Brain pericyte (primary cell): Measurements from ENCODE around the gene LTB4R2.
"Not testable (repeated sequence)": the region's sequence is repeated elsewhere in the genome, so short reads cannot be mapped to it uniquely, and the experiment has no call there.

Experiments
- DNase-seq: peaks from one replicate; pipeline ENCODE4 v3.0.0-alpha.2; 2012; ENCODE audit warnings: low read depth, low spot score

Gene LTB4R2

GRCh38 chr14:24317141-24317928 lies 7.4 kb downstream of the LTB4R2 start:
- no peak for DNase-seq

GRCh38 chr14:24321212-24321975 lies 11.5 kb downstream of the LTB4R2 start:
- DNase-seq, result no peak

- DNase-seq, result no peak
Observed at GRCh38 chr14:24322672-24323071, 12.7 kb downstream of the LTB4R2 start.

GRCh38 chr14:24323341-24323740 lies 13.4 kb downstream of the LTB4R2 start:
- no peak for DNase-seq

GRCh38 chr14:24324024-24324423 lies 14.1 kb downstream of the LTB4R2 start:
- DNase-seq, result no peak

GRCh38 chr14:24325041-24325530 lies 15.1 kb downstream of the LTB4R2 start:
- DNase-seq, result no peak

GRCh38 chr14:24325963-24326362 lies 16.0 kb downstream of the LTB4R2 start:
- no peak for DNase-seq

GRCh38 chr14:24327303-24327702 lies 17.4 kb downstream of the LTB4R2 start:
- DNase-seq, result no peak

GRCh38 chr14:24327914-24328313 lies 18.0 kb downstream of the LTB4R2 start:
- DNase-seq, result not testable (repeated sequence)

GRCh38 chr14:24329073-24329663 lies 19.2 kb downstream of the LTB4R2 start:
- DNase-seq, result no peak

- no peak for DNase-seq
Observed at GRCh38 chr14:24329736-24330135, 19.8 kb downstream of the LTB4R2 start.

- no peak for DNase-seq
Observed at GRCh38 chr14:24330973-24331674, 21.2 kb downstream of the LTB4R2 start.

- no peak for DNase-seq
Observed at GRCh38 chr14:24331731-24332267, 21.9 kb downstream of the LTB4R2 start.

- no peak for DNase-seq
Observed at GRCh38 chr14:24332268-24332993, 22.5 kb downstream of the LTB4R2 start.

GRCh38 chr14:24334431-24335291 lies 24.7 kb downstream of the LTB4R2 start, which contains the start of gene ADCY4:
ADCY4 (minus strand) TSS chr14:24335071; CDS start chr14:24334652, 419 bp downstream.
- DNase-seq, result no peak

GRCh38 chr14:24335461-24336171 lies 25.7 kb downstream of the LTB4R2 start:
- no peak for DNase-seq

GRCh38 chr14:24337144-24337823 lies 27.3 kb downstream of the LTB4R2 start:
- no peak for DNase-seq

- no peak for DNase-seq
Observed at GRCh38 chr14:24337824-24338175, 27.9 kb downstream of the LTB4R2 start.

- DNase-seq, result no peak
Observed at GRCh38 chr14:24338843-24339242, 28.9 kb downstream of the LTB4R2 start.
